Nephron (organoid): ENCODE results near the gene KNL1.
A peak's percentile ranks its signal among the peaks of the same experiment; 100 is the strongest.

ENCODE experiments used
- H3K27ac Mint-ChIP-seq, 3 experiments: 2 replicates each; pipeline ENCODE4 v1.8.0; 2020; ENCODE audit warnings: mixed read lengths in 3 of 3, mild to moderate bottlenecking in 2 of 3, moderate library complexity in 1 of 3
- H3K27me3 Mint-ChIP-seq: 2 replicates; pipeline ENCODE4 v1.8.0; 2021; ENCODE audit warnings: low read depth, mild to moderate bottlenecking, moderate library complexity, mixed read lengths
- H3K36me3 Mint-ChIP-seq: 2 replicates; pipeline ENCODE4 v1.8.0; 2020; ENCODE audit warnings: low read depth, mixed read lengths
- H3K4me1 Mint-ChIP-seq: 2 replicates; pipeline ENCODE4 v1.8.0; 2020; ENCODE audit warnings: mixed read lengths
- H3K4me3 Mint-ChIP-seq, 3 experiments: 2 replicates each; pipeline ENCODE4 v1.8.0; 2020; ENCODE audit warnings: mild to moderate bottlenecking in 3 of 3, mixed read lengths in 3 of 3, moderate library complexity in 2 of 3
- H3K9me3 Mint-ChIP-seq: 2 replicates; pipeline ENCODE4 v1.8.0; 2020; ENCODE audit warnings: mixed read lengths
- CTCF ChIP-seq, 3 experiments: fragments of 200-600 bp; sonication (generic); IDR thresholded peaks; one replicate each; pipeline ENCODE4 v1.5.0; 2021; ENCODE audit warnings: antibody characterized with exemption in 3 of 3; ENCODE audit not compliant: unreplicated experiment in 3 of 3

KNL1 gene

DNA sequence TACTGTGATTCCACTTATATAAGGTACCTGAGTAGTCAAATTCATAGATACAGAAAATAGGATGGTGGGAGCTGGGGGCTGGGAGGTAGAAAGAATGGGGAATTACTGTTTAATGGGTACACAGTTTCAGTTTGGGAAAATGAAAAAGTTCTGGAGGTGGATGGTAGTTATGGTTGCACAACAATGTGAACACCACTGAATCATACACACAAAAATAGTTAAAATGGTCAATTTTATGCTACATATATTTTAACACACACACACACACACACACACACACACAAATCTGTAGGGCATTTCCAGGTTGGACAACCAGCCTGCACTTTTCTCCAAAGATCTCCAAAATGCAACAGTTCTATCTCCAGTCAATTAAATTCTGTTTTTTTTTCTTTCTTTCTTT lies 30.6 kb upstream of the KNL1 start:
- Mint-ChIP-seq H3K4me3 (peak overlapping the region; percentile 75 to 89 (median 78)), H3K4me1 (peaks cover 29% of the 10 kb centered on the region), H3K36me3 (peaks cover 18% of the 10 kb centered on the region), H3K27me3 (no peaks in the 10 kb centered on the region), H3K9me3 (no peaks in the 10 kb centered on the region), H3K27ac (no peak overlapping the region)
- TF ChIP-seq CTCF (IDR thresholded peaks at IDR 0.05; ENCODE audit: unreplicated experiment in 3 of 3) = no peak

- Mint-ChIP-seq H3K4me1 (peaks cover 36% of the 10 kb centered on the region), H3K36me3 (peaks cover 12% of the 10 kb centered on the region), H3K27me3 (no peaks in the 10 kb centered on the region), H3K9me3 (no peaks in the 10 kb centered on the region), H3K27ac (peak within 1 kb of the TSS; percentile 54 to 91 (median 83)), H3K4me3 (peak within 1 kb of the TSS; percentile 86 to 89 (median 87))
- no peak for TF ChIP-seq CTCF (IDR thresholded peaks at IDR 0.05; ENCODE audit: unreplicated experiment in 3 of 3)
These were observed 29.3 kb upstream of the KNL1 start, which contains the start of gene CCDC32 for GRCh38 chr15:40564591-40565332. TSS of gene CCDC32 (minus strand) at chr15:40565042. CDS start at chr15:40563015, 2,027 bp downstream.

GRCh38 chr15:40565333-40566238 lies 28.5 kb upstream of the KNL1 start:
- no peaks in the 10 kb centered on the region for H3K27me3 Mint-ChIP-seq
- no peak for TF ChIP-seq CTCF (IDR thresholded peaks at IDR 0.05; ENCODE audit: unreplicated experiment in 3 of 3)
- H3K4me3 Mint-ChIP-seq = peak overlapping the region; percentile 86 to 89 (median 87)
- H3K4me1 Mint-ChIP-seq = peaks cover 44% of the 10 kb centered on the region
- peaks cover 7% of the 10 kb centered on the region for H3K36me3 Mint-ChIP-seq
- no peaks in the 10 kb centered on the region for H3K9me3 Mint-ChIP-seq
- H3K27ac Mint-ChIP-seq = peak overlapping the region; percentile 54 to 91 (median 83)

DNA sequence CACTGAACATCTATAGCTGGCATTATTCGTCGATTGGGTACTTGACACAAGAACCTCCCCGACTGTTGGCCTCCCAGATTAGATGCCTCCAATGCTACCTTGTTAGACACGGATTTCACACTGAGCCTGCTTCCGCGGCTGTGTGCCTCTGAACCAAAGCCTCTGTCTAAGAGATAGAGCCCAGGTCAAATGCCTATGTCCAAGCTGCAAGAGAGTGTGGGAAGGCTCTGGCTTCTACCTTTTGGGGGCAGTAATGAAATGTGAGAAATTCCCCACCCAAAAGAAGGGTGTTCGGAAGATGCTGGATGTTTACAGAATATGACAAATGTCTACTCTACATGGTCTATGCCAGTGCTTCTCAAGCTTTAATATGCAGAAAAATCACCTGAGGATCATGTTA lies 26.9 kb upstream of the KNL1 start:
- Mint-ChIP-seq H3K4me3 (peak overlapping the region; percentile 65 to 88 (median 79)), H3K36me3 (no peaks in the 10 kb centered on the region), H3K27me3 (no peaks in the 10 kb centered on the region), H3K27ac (peak overlapping the region in 2 of 3 experiments; percentile 32 to 64), H3K9me3 (no peaks in the 10 kb centered on the region), H3K4me1 (peaks cover 41% of the 10 kb centered on the region)
- TF ChIP-seq CTCF (IDR thresholded peaks at IDR 0.05; ENCODE audit: unreplicated experiment in 3 of 3) = peak in 1 of 3 experiments; percentile 14

DNA sequence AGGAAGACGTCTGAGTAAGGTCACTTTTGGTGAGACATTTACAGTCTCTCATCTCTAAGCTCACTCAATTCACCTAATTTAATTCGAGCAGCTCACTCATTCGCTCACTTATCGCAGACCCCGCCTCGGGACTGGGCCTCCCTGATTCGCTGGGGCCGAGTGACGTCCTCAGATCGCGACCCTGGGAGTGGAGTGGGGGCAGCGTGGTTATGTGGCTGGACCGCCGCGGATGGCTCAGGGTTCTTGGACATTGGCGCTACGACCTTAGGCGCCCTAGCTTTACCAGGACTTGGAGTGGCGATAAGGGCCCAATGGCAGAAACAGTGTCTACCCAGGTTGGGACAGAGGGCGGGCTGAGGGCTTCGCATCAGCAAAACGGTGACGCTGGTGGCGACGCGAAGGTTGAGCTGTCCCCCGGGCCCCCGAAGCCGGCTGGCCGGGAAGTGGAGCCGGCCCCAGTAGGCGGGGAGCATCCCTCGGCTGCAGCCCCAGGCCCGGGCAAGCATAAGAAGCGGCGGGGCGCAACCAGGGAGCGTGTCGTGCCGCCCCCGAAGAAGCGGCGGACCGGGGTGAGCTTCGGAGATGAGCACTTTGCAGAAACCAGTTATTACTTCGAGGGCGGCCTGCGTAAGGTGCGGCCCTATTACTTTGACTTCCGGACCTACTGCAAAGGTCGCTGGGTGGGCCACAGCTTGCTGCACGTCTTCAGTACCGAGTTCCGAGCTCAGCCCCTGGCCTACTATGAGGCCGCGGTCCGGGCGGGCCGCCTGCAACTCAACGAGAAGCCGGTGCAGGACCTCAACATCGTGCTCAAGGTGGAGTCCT lies 24.7 kb upstream of the KNL1 start, which contains the start of gene RPUSD2:
TSS of gene RPUSD2 (plus strand) at position 171 of the 825 bp plus-strand sequence. CDS start at position 210, 39 bp downstream.
- no peak for TF ChIP-seq CTCF (IDR thresholded peaks at IDR 0.05; ENCODE audit: unreplicated experiment in 3 of 3)
- Mint-ChIP-seq H3K36me3 (peaks cover 19% of the 10 kb centered on the region), H3K4me1 (peaks cover 32% of the 10 kb centered on the region), H3K27me3 (no peaks in the 10 kb centered on the region), H3K4me3 (peak within 1 kb of the TSS; percentile 97 to 99 (median 98)), H3K27ac (peak within 1 kb of the TSS; percentile 51 to 86 (median 85)), H3K9me3 (no peaks in the 10 kb centered on the region)
